GM21529 (cell line): ENCODE results near the gene COBLL1.
A peak's percentile ranks its signal among the peaks of the same experiment; 100 is the strongest.

ENCODE experiments used
- ATAC-seq: cut with Tn5 transposase; IDR thresholded peaks from one replicate; pipeline ENCODE4 v1.9.1; 2021; ENCODE audit not compliant: unreplicated experiment

Gene COBLL1

GRCh38 chr2:164859251-164859818, 17.7 kb upstream of the COBLL1 start:
- no peak for ATAC-seq

GRCh38 chr2:164852086-164852485, 10.5 kb upstream of the COBLL1 start:
- no peak for ATAC-seq

DNA sequence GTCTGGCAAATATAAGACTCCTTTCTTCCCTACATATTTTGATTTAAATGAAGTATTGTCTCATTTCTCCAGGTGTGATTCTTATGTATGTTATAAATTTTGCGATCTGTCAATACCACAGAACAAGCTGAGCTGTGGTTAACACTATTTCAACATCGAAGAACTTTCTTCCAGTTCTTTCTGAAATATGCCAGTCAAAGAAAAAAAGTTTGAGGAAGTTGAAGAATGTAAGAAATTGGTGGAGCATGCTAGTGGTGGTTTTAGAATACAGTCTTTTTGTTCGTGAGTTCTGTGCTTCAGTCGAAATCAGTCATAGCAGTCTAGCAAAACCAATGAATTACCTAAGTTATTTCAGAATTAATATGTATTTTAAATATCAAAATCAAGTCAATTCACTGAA, 8.6 kb upstream of the COBLL1 start:
- ATAC-seq, result no peak

DNA sequence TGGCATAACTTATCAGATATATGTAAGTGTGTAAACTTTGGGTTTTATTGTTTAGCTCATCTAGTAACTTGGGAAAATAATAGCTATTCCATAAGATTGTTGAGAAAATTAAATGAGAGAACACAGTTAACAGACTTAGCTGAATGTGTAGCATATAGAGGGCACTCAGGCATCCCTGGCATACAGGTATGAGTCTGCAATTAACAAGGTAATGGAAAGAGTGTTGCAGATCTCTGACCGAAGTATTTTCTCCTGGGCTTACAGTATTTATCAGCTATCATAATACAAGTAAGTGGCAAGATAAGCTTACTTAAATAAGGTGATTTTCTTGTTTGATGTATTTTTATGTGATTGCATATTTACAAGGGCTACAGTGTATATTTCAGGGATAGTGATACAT, 7.9 kb upstream of the COBLL1 start:
- no peak for ATAC-seq

- no peak for ATAC-seq
Measured at GRCh38 chr2:164847981-164848741, 6.5 kb upstream of the COBLL1 start.

- ATAC-seq, result no peak
Measured at GRCh38 chr2:164847291-164847690, 5.7 kb upstream of the COBLL1 start.

DNA sequence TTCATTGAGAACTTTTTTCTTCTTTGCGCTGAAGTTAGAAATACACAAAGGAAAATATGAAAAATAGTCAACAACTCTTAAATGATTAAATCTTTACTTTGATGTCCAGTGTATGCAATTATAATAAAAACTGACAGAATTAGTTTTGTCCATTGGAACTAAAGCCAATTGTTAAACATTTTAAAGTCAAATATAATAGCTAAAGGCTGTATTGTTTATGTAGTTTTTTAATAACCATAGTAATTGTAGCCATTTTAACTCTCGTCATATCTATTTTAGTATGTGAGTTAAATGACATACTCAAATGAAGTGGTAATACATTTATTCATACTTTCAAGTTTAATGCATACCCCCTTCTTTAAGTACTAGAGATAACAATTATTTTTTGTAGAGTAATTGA, 4.7 kb upstream of the COBLL1 start:
- ATAC-seq, result no peak

DNA sequence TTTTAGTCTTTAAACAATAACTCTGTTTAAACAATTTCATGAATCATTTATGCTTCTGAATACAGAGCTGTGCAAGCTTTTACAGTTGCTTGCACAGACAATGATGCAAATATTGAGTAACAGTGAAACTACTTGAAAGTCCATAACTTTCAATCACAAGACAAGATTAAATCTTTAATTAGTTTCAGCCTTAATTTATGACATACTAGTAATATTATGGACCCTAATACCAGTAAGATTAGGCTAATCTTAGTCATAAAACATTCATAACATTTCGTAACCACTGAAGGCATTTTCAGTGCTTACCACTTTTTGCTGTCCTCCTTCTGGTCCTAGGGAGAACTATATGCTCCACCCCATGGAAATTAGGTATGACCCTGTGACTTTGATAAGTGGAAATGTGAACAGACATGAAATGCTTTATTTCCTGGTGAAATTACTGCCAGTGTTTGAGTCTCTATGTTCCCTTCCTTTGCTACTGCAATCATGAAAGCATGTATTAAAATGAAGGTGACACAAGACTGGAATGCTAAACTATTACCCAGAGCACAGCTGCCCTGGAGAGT, 1.8 kb upstream of the COBLL1 start:
- no peak for ATAC-seq

GRCh38 chr2:164842624-164842966, 972 bp upstream of the COBLL1 start:
- no peak for ATAC-seq

DNA sequence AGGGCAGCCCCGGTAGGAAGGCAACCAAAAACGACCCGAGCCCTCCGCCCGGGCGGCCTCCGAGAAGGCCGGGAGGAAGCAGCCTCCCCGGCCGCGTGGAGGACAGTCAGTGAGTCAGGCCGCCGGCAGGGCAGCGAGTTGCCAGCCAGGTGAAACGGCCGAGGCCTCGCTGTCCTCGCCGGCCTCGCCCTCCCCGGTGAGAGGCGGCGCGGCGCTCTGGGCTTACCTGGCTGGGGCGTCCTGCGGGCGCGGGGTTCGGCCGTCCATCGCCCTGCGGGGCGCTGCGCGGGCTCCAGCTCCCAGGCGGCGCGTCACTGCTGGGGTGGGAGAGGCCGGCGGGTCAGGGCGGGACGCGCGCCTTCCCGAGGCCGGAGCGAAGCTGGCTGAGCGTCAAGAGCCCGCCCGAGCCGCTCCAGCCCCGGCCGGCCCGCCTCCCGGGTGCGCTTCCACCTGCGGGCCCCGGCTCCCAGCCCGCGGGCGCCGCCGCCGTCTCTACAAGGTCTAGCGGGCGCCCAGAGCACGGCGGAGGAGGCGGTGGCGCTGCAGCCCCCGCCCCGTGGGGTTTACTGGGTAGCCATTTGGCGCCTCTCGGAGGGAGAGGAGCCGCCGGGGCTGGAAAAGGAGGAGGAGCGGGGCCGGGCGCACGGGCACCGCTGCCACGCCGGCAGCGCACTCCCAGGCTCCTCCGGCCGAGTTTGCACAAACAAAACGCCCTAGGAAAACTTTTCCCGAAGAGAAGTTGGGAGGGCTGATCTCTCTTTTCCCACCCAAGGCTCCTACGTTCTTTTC, 499 bp downstream of the COBLL1 start:
- peak; percentile 62 for ATAC-seq

GRCh38 chr2:164840458-164840929, 1.1 kb downstream of the COBLL1 start:
- ATAC-seq, result no peak

DNA sequence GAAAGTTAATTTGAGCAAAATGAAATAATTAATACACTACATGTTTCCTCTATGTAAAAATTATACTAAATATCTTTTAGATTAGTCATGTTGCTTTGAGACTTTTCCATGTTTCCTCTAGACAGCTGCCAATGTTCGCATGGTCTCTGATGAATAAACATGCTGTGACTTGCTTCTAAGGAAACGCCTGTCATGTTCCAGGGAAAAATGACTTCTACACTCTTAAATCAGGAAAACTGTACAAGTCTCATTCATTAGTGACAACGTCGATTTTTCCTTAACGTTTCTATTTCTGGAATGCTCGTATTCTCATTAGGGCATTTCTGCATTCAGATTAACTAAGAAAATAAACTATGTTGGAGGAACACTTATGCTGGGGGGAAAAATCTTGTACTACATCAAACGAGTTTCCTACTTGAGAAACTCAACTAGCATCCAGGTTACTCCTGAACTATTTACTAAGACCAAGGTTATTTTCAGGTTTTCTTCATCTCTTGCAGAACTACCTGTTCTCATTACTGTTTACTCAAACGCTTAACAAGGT, 1.6 kb downstream of the COBLL1 start:
- ATAC-seq, result no peak

- no peak for ATAC-seq
Measured at GRCh38 chr2:164837807-164838206, 3.8 kb downstream of the COBLL1 start.

- no peak for ATAC-seq
Measured at GRCh38 chr2:164836907-164837306, 4.7 kb downstream of the COBLL1 start.

GRCh38 chr2:164835302-164835701, 6.3 kb downstream of the COBLL1 start:
- ATAC-seq, result no peak

- ATAC-seq, result no peak
Measured at GRCh38 chr2:164831887-164832286, 9.7 kb downstream of the COBLL1 start.

DNA sequence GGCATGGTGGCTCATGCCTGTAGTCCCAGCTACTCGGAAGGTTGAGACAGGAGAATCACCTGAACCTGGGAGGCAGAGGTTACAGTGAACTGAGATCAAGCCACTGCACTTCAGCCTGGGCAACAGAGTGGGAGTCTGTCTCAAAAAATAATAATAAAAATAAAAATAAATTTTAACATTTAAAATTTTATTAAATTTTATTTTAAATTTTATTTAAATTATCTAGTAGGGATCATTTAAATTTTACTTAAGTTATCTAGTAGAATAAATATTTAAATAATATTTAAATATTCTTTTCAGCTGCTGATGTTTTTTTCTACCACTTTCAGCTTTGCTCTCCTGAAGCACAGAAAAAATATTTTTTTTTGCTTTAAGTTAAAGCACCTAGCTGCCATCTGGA, 10.4 kb downstream of the COBLL1 start:
- ATAC-seq, result no peak

DNA sequence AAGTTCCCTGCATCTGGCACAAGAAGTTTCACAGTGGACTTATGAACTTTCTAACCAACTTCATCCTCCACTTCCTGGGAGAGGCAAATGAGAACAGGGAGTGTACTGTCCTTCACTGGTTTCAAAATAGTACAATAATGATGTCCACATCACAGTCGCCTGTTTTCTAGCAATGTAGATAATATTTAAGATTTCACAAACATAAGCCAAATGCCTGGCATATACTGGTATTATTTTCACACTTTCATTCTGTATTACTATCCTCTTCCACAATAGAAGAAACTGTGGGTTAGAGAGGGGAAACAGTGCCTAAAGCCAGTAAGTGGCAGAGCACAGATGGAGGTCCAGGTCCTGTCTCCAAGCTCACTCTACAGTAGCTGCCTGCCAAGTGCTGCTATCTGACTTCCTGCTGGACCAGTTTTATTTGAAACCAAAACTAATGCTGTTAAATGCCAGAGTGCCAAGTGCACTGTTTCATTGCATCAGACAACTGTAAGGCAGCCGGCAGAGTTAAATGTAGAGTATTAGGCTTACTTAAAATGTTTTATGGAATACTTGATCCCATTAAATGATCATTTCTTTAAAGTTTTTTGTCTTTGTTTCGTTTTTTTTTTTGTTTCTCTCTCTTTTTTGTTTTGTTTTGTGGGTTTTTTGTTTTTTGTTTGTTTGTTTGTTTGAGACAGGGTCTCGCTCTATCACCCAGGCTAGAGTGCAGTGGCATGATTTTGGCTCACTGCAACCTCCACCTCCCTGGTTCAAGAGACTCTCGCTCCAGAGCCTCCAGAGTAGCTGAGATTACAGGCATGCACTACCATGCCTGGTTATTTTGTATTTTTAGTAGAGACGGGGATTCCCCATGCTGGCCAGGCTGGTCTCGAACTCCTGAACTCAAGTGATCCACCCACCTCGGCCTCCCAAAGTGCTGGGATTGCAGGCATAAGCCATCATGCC, 15.1 kb downstream of the COBLL1 start:
- ATAC-seq, result no peak

GRCh38 chr2:164824872-164825271, 16.8 kb downstream of the COBLL1 start:
- no peak for ATAC-seq

- no peak for ATAC-seq
Measured at GRCh38 chr2:164823126-164823525, 18.5 kb downstream of the COBLL1 start.
